Esophagus muscularis mucosa (tissue), 4 donors: ENCODE measurements around the gene ARL15. TPM values are rescaled to one million over a fixed set of nuclear protein-coding genes. Genes with fewer than 3 reads are reported as not detected.

Experiments used
- DNase-seq: peaks from one replicate; pipeline ENCODE4 v3.0.0-alpha.2; 2017; ENCODE audit errors: extremely low spot score
- H3K27ac ChIP-seq, 4 donors: fragments of 200-600 bp; sonication (generic); replicated peaks in 1 of 4; 1 replicate in 3 of 4; 2 replicates in 1 of 4; pipeline ENCODE4 v1.5.1; 2016 to 2019; ENCODE audit warnings: mild to moderate bottlenecking in 1 of 4
- H3K27me3 ChIP-seq, 4 donors: fragments of 200-600 bp; sonication (generic); one replicate each; pipeline versions ENCODE4 v1.5.1 to v1.6.0; 2016 to 2019
- H3K36me3 ChIP-seq, 4 donors: fragments of 200-600 bp; sonication (generic); one replicate each; pipeline ENCODE4 v1.5.1; 2016 to 2019
- H3K4me1 ChIP-seq, 4 donors: fragments of 200-600 bp; sonication (generic); one replicate each; pipeline ENCODE4 v1.5.1; 2016 to 2019
- H3K4me3 ChIP-seq, 4 donors: fragments of 200-600 bp; sonication (generic); 1 replicate in 2 of 4; 2 replicates in 2 of 4; pipeline ENCODE4 v1.5.1; 2016 to 2019; ENCODE audit warnings: mild to moderate bottlenecking in 4 of 4, moderate library complexity in 1 of 4
- H3K9me3 ChIP-seq, 4 donors: fragments of 200-600 bp; sonication (generic); 1 replicate in 3 of 4; 2 replicates in 1 of 4; pipeline ENCODE4 v1.5.1; 2016 to 2019
- CTCF ChIP-seq, 3 experiments: fragments of 200-600 bp in 2 of 3; fragments of 450-650 bp in 1 of 3; sonication (generic) in 2 of 3; IDR thresholded peaks; one replicate each; pipeline ENCODE4 v1.5.1; 2017 to 2019; ENCODE audit warnings: antibody characterized with exemption in 3 of 3, mild to moderate bottlenecking in 2 of 3, moderate library complexity in 1 of 3
- EP300 ChIP-seq: sonication (generic); formaldehyde crosslinking; IDR thresholded peaks from one replicate; pipeline ENCODE4 v1.6.1; 2017; ENCODE audit warnings: antibody characterized with exemption
- POLR2A ChIP-seq: fragments of 450-650 bp; IDR thresholded peaks from one replicate; pipeline ENCODE4 v1.6.1; 2017; ENCODE audit warnings: antibody characterized with exemption, moderate library complexity, mild to moderate bottlenecking, low read depth
- POLR2AphosphoS5 ChIP-seq, 2 donors: sonication (generic); formaldehyde crosslinking; IDR thresholded peaks; one replicate each; pipeline ENCODE4 v1.6.1; 2017; ENCODE audit warnings: antibody characterized with exemption in 2 of 2
- WGBS: methylation state at CpG from one replicate; pipeline ENCODE4 v1.1.5; 2018; 5-methylcytosine and 5-hydroxymethylcytosine counted together
- intact Hi-C: fragments of 100-400 bp; cut with DNase I; formaldehyde crosslinking; loops from one replicate; pipeline ENCODE4 v1.15.1; 2023
- total RNA-seq, 4 donors: library from RNA; depleted of rRNA; stranded (reverse); fragments of >200 nt; gene quantifications; one replicate each; pipeline versions ENCODE4 v1.1.0 to v1.2.1, GENCODE V29; 2016

ARL15 gene
- total RNA-seq, 4 donors from 2014 or later, result 11.6 to 21.6 (median 16.5) TPM

- intact Hi-C loops, result no loop called here
- DNase-seq, result no peak
- H3K27me3 ChIP-seq, result no peaks in the 10 kb centered on the region
- no peaks in the 10 kb centered on the region for H3K36me3 ChIP-seq
- peaks cover 0 to 8% (median 7%) of the 10 kb centered on the region in 4 donors for H3K4me1 ChIP-seq
- TF ChIP-seq EP300, result no peak
- no peak for TF ChIP-seq POLR2AphosphoS5 (IDR thresholded peaks at IDR 0.05)
- no peak for TF ChIP-seq POLR2A
- no peak for TF ChIP-seq CTCF (IDR thresholded peaks at IDR 0.05)
- no peak overlapping the region for H3K27ac ChIP-seq
- H3K4me3 ChIP-seq, result no peak overlapping the region
- no peaks in the 10 kb centered on the region for H3K9me3 ChIP-seq
Measured at GRCh38 chr5:54344653-54345052, 34.3 kb upstream of the ARL15 start.

DNA sequence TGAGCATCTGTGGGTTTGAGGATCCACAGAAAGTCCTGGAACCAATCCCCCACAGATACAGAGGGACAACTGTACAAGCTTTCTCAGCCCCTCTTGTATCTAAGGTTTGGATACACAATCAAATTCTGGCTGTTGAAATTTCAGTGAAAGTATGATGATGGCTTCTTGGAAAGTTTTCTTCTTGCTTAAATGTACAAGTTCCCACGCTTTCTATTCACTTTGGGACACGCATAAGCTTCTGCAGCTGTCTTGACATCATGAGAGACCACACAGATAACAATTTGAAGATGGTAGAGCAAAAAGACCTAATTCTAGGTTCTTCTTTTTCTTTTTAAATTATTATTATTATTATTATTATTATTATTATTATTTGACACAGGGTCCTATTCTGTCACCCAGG, 31.6 kb upstream of the ARL15 start:
- intact Hi-C loops, result no loop called here

GRCh38 chr5:54337523-54337922, 27.1 kb upstream of the ARL15 start:
- intact Hi-C loops, result no loop called here
- DNase-seq, result no peak
- WGBS, result 85% methylated on average over 4 of the region's 4 CpGs

More for the DNA sequence above, 31.6 kb upstream of the ARL15 start:
- peaks cover 0 to 8% (median 7%) of the 10 kb centered on the region in 4 donors for H3K4me1 ChIP-seq
- no peaks in the 10 kb centered on the region for H3K36me3 ChIP-seq
- no peak overlapping the region for H3K4me3 ChIP-seq
- no peak for TF ChIP-seq POLR2A
- no peak for TF ChIP-seq CTCF (IDR thresholded peaks at IDR 0.05)
- TF ChIP-seq POLR2AphosphoS5 (IDR thresholded peaks at IDR 0.05), result no peak
- no peak for TF ChIP-seq EP300
- DNase-seq, result no peak
- H3K27ac ChIP-seq, result no peak overlapping the region
- peaks cover 0 to 10% (median 0%) of the 10 kb centered on the region in 4 donors for H3K9me3 ChIP-seq
- no peaks in the 10 kb centered on the region for H3K27me3 ChIP-seq
- WGBS, result 94% methylated on average over 2 of the region's 2 CpGs

GRCh38 chr5:54332720-54333119, 22.3 kb upstream of the ARL15 start:
- WGBS, result 52% methylated on average over 1 of the region's 1 CpG
- H3K27ac ChIP-seq, result no peak overlapping the region
- intact Hi-C loops, result no loop called here
- no peaks in the 10 kb centered on the region for H3K4me1 ChIP-seq
- no peak overlapping the region for H3K4me3 ChIP-seq
- DNase-seq, result no peak
- TF ChIP-seq CTCF (IDR thresholded peaks at IDR 0.05) (no peak), EP300 (no peak), POLR2AphosphoS5 (IDR thresholded peaks at IDR 0.05) (no peak), POLR2A (no peak)
- no peaks in the 10 kb centered on the region for H3K36me3 ChIP-seq
- H3K27me3 ChIP-seq, result no peaks in the 10 kb centered on the region
- H3K9me3 ChIP-seq, result peaks cover 0 to 14% (median 4%) of the 10 kb centered on the region in 4 donors

More at GRCh38 chr5:54337523-54337922, 27.1 kb upstream of the ARL15 start:
- Histone ChIP-seq H3K27ac (no peak overlapping the region), H3K9me3 (peaks cover 0 to 17% (median 4%) of the 10 kb centered on the region in 4 donors), H3K36me3 (no peaks in the 10 kb centered on the region), H3K4me3 (no peak overlapping the region), H3K27me3 (no peaks in the 10 kb centered on the region), H3K4me1 (no peaks in the 10 kb centered on the region)
- TF ChIP-seq CTCF (IDR thresholded peaks at IDR 0.05) (no peak), POLR2A (no peak), EP300 (no peak), POLR2AphosphoS5 (IDR thresholded peaks at IDR 0.05) (no peak)
